HG03460 (cell line): Measurements from ENCODE around the gene VENTX.

ENCODE experiments used
- ATAC-seq: cut with Tn5 transposase; IDR thresholded peaks from one replicate; pipeline ENCODE4 v1.9.1; 2021; ENCODE audit not compliant: unreplicated experiment

Gene VENTX

GRCh38 chr10:133270773-133271297 is 33.2 kb downstream of the VENTX start:
- no peak for ATAC-seq

GRCh38 chr10:133271521-133272300 is 34.1 kb downstream of the VENTX start:
- no peak for ATAC-seq

GRCh38 chr10:133272301-133272963 is 34.8 kb downstream of the VENTX start:
- ATAC-seq = no peak

GRCh38 chr10:133272964-133273420 is 35.3 kb downstream of the VENTX start:
- ATAC-seq = no peak

- ATAC-seq = no peak
Measured at GRCh38 chr10:133273534-133274143, 36.0 kb downstream of the VENTX start.

- ATAC-seq = peak; percentile 46
Measured at GRCh38 chr10:133274751-133275683, 37.4 kb downstream of the VENTX start.

- peak; percentile 37 for ATAC-seq
Measured at GRCh38 chr10:133275684-133276092, 38.0 kb downstream of the VENTX start.

GRCh38 chr10:133276100-133276434 is 38.4 kb downstream of the VENTX start:
- ATAC-seq = no peak

GRCh38 chr10:133276435-133277201 is 39.0 kb downstream of the VENTX start, which contains the start of gene ADAM8:
ADAM8 (minus strand) TSS chr10:133276868; CDS start chr10:133276817, 51 bp downstream.
- peak; percentile 51 for ATAC-seq

GRCh38 chr10:133277277-133277992 is 39.8 kb downstream of the VENTX start:
- no peak for ATAC-seq

GRCh38 chr10:133277993-133278576 is 40.4 kb downstream of the VENTX start:
- ATAC-seq = no peak

GRCh38 chr10:133278577-133279265 is 41.1 kb downstream of the VENTX start:
- ATAC-seq = peak; percentile 42

GRCh38 chr10:133279326-133280226 is 41.9 kb downstream of the VENTX start:
- ATAC-seq = no peak

- ATAC-seq = no peak
Measured at GRCh38 chr10:133280391-133281059, 42.9 kb downstream of the VENTX start.

GRCh38 chr10:133281084-133281483 is 43.4 kb downstream of the VENTX start:
- no peak for ATAC-seq

- ATAC-seq = no peak
Measured at GRCh38 chr10:133281628-133282372, 44.1 kb downstream of the VENTX start.
